Suprapubic skin (tissue), 3 donors: Measurements from ENCODE around the gene GPR75.

ENCODE experiments used
- EP300 ChIP-seq: sonication (generic); formaldehyde crosslinking; IDR thresholded peaks from one replicate; pipeline ENCODE4 v1.6.1; 2017; ENCODE audit warnings: antibody characterized with exemption
- TF ChIP-seq, protein P1 (sequence below), 2 donors: fragments of 200-600 bp in 1 of 2; fragments of 450-650 bp in 1 of 2; sonication (generic) in 1 of 2; IDR thresholded peaks; one replicate each; pipeline ENCODE4 v1.5.1; 2016 to 2019; ENCODE audit warnings: antibody characterized with exemption in 2 of 2, mild to moderate bottlenecking in 1 of 2, moderate library complexity in 1 of 2

DNA sequence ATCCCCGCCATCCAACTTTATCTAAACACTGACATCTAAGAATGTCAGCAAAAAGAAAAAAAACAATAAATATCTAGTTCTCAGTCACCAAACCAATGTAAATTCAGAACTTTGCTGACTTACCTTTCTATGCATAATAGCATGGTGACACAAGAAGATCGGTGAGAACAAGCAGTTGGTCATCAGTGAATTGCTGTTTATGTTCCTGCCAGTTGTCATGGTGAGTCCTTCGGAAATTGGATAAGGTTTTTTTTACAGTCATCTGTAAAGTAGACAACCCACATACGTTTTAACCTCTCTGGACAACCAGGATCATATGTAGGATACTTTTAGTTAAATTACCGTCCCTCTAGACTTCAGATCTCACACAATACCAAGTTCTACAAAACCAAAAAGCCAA lies 6.2 kb upstream of the GPR75 start:
- TF ChIP-seq, protein P1, sequence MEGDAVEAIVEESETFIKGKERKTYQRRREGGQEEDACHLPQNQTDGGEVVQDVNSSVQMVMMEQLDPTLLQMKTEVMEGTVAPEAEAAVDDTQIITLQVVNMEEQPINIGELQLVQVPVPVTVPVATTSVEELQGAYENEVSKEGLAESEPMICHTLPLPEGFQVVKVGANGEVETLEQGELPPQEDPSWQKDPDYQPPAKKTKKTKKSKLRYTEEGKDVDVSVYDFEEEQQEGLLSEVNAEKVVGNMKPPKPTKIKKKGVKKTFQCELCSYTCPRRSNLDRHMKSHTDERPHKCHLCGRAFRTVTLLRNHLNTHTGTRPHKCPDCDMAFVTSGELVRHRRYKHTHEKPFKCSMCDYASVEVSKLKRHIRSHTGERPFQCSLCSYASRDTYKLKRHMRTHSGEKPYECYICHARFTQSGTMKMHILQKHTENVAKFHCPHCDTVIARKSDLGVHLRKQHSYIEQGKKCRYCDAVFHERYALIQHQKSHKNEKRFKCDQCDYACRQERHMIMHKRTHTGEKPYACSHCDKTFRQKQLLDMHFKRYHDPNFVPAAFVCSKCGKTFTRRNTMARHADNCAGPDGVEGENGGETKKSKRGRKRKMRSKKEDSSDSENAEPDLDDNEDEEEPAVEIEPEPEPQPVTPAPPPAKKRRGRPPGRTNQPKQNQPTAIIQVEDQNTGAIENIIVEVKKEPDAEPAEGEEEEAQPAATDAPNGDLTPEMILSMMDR (IDR thresholded peaks at IDR 0.05), result no peak
- TF ChIP-seq EP300, result no peak
